Aorta (tissue), 5 donors: ENCODE measurements around the gene RALGAPA2. TPM values are rescaled to one million over a fixed set of nuclear protein-coding genes. Genes with fewer than 3 reads are reported as not detected.

ENCODE experiments used
- ATAC-seq: fragments of 200-7000 bp; cut with Tn5 transposase; one replicate; pipeline ENCODE4 v1.9.1; 2022; ENCODE audit warnings: moderate library complexity; ENCODE audit not compliant: low FRiP score
- DNase-seq, 2 donors: peaks; one replicate each; pipeline ENCODE4 v3.0.0-alpha.2; 2020
- H3K27ac ChIP-seq, 2 donors: one replicate each; pipeline ENCODE4 v1.5.1; 2013; ENCODE audit warnings: low read length in 2 of 2, mild to moderate bottlenecking in 2 of 2, moderate library complexity in 2 of 2, control low read depth in 1 of 2, inconsistent platforms in 1 of 2, low read depth in 1 of 2
- H3K27me3 ChIP-seq, 2 donors: one replicate each; pipeline ENCODE4 v1.6.1; 2013; ENCODE audit warnings: control low read depth in 1 of 2, low read length in 1 of 2, mild to moderate bottlenecking in 1 of 2, moderate library complexity in 1 of 2; ENCODE audit not compliant: insufficient read depth in 2 of 2, control insufficient read depth in 1 of 2
- H3K36me3 ChIP-seq, 2 donors: one replicate each; pipeline ENCODE4 v1.6.1; 2013; ENCODE audit warnings: control low read depth in 1 of 2, low read length in 1 of 2, mild to moderate bottlenecking in 1 of 2; ENCODE audit not compliant: insufficient read depth in 2 of 2, control insufficient read depth in 1 of 2
- H3K4me1 ChIP-seq, 2 donors: one replicate each; pipeline ENCODE4 v1.6.1; 2013; ENCODE audit warnings: low read length in 2 of 2, control low read depth in 1 of 2, mild to moderate bottlenecking in 1 of 2, moderate library complexity in 1 of 2; ENCODE audit not compliant: insufficient read depth in 2 of 2, control insufficient read depth in 1 of 2
- H3K4me3 ChIP-seq, 2 donors: one replicate each; pipeline ENCODE4 v1.5.1; 2013; ENCODE audit warnings: low read length in 2 of 2, control low read depth in 1 of 2, mild to moderate bottlenecking in 1 of 2
- H3K9me3 ChIP-seq: one replicate; pipeline ENCODE4 v1.6.1; 2013; ENCODE audit warnings: mild to moderate bottlenecking, low read length; ENCODE audit not compliant: control insufficient read depth
- WGBS, 2 donors: extraction: QIAGEN DNeasy Blood & Tissue Kit; methylation state at CpG; one replicate each; pipeline ENCODE4 v1.1.7; 2013; 5-methylcytosine and 5-hydroxymethylcytosine counted together
- intact Hi-C, 2 donors: fragments of 100-400 bp; cut with DNase I; formaldehyde crosslinking; loops; one replicate each; pipeline versions ENCODE4 v1.14.2 to v1.15.0; 2022
- polyA plus RNA-seq, 2 donors: library from polyadenylated mRNA; stranded (reverse); fragments of 200-250 nt; gene quantifications; one replicate each; pipeline ENCODE4 v1.2.3, GENCODE V29; 2013
- total RNA-seq, 2 donors: library from RNA; stranded (reverse); fragmentation: NEBNext Ultra II Directional; extraction: Animal tissue kit (Norgen Biotek cat#: 25700); gene quantifications; one replicate each; pipeline ENCODE4 v1.2.1, GENCODE V29; 2021
- donor health status: healthy with polysubstance abuse.
- donor health status: Bipolar disorder and iron deficiency.
- donor health status: DM: no; HTN: no; CAD: no.
- donor health status: DM: no; HTN: no; CAD: no.
- donor health status: DM: yes; HTN: yes; CAD: no.

RALGAPA2 gene
- total and polyA plus RNA-seq, 4 donors: 2.2 to 62.3 (median 19.2) TPM

DNA sequence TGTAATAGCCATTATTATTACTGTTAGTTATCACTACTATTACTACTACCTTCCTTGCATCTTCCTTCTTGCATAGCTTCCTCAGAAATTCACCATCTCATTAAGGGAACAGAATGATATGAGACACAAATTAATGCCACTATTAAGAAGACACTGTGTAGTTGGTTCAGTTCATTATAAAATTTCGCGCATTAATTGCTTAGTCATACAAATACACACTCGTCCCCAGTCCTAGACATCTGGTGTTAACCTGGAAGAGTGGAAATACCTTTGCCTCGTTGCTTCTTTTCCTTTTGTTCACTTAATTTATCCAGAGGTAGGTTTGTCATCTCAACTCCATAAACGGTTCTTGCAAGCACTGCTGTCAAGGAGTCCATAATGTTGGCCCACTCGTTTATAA lies 107.5 kb downstream of the RALGAPA2 start:
- H3K27ac ChIP-seq: no peak overlapping the region
- no peak for DNase-seq
- H3K36me3 ChIP-seq: no peaks in the 10 kb centered on the region
- WGBS, 2 donors: 87 to 91% methylated on average over 6 of the region's 6 CpGs
- ATAC-seq: no peak
- no peaks in the 10 kb centered on the region for H3K4me1 ChIP-seq
- no peak overlapping the region for H3K4me3 ChIP-seq
- intact Hi-C loops: no loop called here
- no peaks in the 10 kb centered on the region for H3K27me3 ChIP-seq
- H3K9me3 ChIP-seq: no peaks in the 10 kb centered on the region

DNA sequence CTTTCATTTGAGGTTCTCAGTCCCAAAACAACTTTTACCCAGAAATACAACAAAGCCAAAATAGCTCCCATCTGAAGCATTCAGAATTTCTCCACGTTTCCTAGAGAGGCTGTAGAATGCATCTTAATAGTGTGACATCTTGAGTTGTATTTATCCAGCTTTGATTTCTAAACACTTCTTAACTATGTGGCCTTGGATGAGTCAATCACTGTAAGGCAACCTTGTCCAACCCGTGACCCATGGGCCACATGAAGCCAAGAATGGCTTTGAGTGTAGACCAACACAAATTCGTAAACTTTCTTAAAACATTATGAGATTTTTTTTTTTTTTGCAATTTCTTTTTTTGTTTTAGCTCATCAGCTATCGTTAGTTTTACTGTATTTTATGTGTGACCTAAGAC lies 108.1 kb downstream of the RALGAPA2 start:
- no peak for DNase-seq
- 89 to 93% methylated on average over 4 of the region's 4 CpGs for WGBS, 2 donors
- Histone ChIP-seq H3K36me3 (no peaks in the 10 kb centered on the region), H3K27me3 (no peaks in the 10 kb centered on the region), H3K27ac (no peak overlapping the region), H3K9me3 (no peaks in the 10 kb centered on the region), H3K4me1 (no peaks in the 10 kb centered on the region), H3K4me3 (no peak overlapping the region)
- intact Hi-C loops: no loop called here
- no peak for ATAC-seq

DNA sequence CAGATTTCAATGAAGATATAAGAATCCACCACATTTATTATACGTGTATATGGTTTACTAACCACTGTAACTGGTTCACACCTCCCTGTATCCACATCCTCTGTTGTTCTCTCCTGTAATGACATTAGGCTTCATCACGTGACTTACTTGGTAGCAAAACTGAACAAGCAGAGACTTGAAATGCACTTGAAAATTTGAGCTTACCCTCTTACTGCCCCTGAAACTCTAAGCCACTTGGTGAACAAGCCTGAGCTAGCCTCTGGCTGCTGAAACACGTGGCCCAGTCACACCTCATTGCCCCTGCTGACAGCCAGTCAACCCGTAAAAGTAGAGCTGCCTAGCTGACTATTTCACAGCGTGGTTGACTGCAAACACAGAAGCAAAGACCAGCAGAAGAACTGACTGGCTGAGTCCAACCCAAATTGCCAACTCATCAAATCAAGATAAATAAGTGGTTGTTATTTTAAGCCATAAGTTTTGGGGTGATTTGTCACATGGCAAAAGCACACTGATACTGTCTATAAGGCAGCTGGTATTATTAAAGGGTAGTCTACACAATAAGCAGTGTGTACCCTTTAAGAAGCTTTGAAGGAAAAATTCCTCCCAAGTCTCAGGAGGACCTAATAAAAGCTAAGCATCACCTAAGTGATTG lies 109.0 kb downstream of the RALGAPA2 start:
- DNase-seq (no peak), ATAC-seq (no peak)
- intact Hi-C loops: no loop called here
- Histone ChIP-seq H3K4me1 (no peaks in the 10 kb centered on the region), H3K4me3 (no peak overlapping the region), H3K9me3 (no peaks in the 10 kb centered on the region), H3K27me3 (no peaks in the 10 kb centered on the region), H3K36me3 (no peaks in the 10 kb centered on the region), H3K27ac (no peak overlapping the region)
- WGBS, 2 donors: 76 to 77% methylated on average over 5 of the region's 5 CpGs

DNA sequence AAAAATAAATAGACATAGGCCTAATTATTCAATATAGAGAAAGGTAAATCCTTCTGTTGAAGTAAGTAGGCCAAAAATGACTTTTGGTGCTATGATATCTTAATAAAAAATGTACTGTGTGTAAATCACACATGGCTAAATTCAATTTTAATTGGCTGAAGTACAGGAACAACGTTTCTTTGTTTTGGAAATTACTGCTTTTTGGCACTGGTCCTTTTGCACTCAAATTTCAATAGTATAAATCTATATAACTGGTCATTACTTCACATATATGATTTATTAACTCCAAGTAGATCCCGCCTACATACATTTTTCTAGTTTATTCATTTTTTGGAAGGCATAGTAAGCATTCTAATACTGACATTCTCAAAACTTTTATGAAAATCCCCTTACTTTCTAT lies 114.5 kb downstream of the RALGAPA2 start:
- no peak overlapping the region for H3K4me3 ChIP-seq
- WGBS, 2 donors: 47 to 51% methylated on average over 2 of the region's 2 CpGs
- H3K27me3 ChIP-seq: no peaks in the 10 kb centered on the region
- no peaks in the 10 kb centered on the region for H3K9me3 ChIP-seq
- H3K36me3 ChIP-seq: no peaks in the 10 kb centered on the region
- ATAC-seq: no peak
- intact Hi-C loops: no loop called here
- no peaks in the 10 kb centered on the region for H3K4me1 ChIP-seq
- no peak overlapping the region for H3K27ac ChIP-seq
- no peak for DNase-seq

DNA sequence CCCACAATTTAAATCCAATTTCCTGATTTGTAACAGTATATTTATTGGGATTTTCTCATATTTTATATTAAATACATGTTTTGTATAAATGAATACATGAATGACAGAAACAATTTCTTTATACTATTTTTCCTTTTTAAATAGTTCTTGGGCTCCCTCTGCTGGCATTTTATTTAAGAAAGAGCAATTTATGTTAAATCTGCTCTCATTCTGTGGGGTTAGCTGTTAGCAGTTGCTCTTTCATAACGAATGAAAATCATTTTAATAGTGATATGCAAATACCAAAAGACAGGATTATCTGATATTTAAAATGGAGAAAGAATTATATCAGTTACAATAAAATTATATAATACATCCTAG lies 118.3 kb downstream of the RALGAPA2 start:
- intact Hi-C loops: no loop called here
- H3K4me3 ChIP-seq: no peak overlapping the region
- no peaks in the 10 kb centered on the region for H3K27me3 ChIP-seq
- peaks cover 0 to 1% of the 10 kb centered on the region in 2 donors for H3K36me3 ChIP-seq
- DNase-seq (no peak), ATAC-seq (no peak)
- WGBS, 2 donors: 45 to 51% methylated on average over 1 of the region's 1 CpG
- no peak overlapping the region for H3K27ac ChIP-seq
- no peaks in the 10 kb centered on the region for H3K9me3 ChIP-seq
- H3K4me1 ChIP-seq: no peaks in the 10 kb centered on the region

DNA sequence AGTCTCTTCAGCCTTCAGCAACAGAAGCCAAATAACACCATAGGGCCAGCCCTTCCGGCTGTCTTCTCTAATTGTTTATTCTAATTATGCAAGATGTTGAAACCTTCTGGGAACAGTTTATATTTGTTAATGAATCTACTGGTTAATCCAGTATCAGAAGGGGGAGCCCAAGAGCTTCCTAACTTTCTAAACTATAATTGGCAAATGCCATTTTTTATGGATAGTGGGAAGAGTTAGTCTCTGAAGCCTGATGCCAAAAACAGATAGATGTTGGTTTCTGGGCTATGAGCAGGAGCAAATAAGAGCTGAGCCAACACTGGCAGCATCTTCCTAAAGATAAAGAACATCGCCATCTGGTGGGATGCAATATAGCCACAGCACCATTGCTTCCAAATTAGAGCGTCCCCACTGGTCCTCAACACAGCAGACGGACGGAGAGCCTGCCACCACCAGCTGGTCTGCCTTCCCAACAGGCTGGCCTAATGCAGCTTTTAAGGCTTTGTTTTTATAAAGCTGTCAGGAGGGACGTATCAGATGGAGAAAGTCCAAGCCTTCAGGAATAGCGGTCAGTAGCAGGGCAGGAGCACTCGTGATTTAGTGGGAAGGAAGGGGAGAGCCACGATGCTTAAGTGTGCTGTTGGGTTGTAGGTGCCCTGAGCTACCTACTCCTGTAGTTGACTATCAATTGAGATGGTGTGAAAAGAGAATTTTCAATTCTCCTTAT lies 118.8 kb downstream of the RALGAPA2 start:
- H3K27me3 ChIP-seq: no peaks in the 10 kb centered on the region
- intact Hi-C loops: no loop called here

DNA sequence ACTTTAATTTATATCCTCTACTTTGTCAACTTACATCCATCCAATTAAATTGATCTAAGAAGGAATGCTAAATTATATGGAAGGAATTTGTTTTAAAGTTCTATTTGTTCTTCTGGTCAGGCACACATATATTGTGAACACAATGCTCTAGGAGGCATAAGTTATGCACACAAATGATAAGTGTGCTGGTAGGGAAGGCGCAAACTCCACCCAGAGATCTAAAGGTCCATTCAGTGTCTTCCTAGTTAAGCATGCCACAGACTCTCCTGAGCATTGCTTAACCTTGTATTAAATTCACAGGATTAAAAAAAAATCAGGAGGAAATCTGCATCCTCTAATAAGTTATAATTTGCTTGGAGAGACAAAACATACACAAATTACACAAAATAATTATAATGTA lies 127.3 kb downstream of the RALGAPA2 start:
- no peaks in the 10 kb centered on the region for H3K9me3 ChIP-seq
- no peak overlapping the region for H3K4me3 ChIP-seq
- 100% methylated on average over 1 of the region's 1 CpG for WGBS, 2 donors
- intact Hi-C loops: no loop called here
- ATAC-seq (no peak), DNase-seq (no peak)
- no peak overlapping the region for H3K27ac ChIP-seq
- no peaks in the 10 kb centered on the region for H3K4me1 ChIP-seq
- peaks cover 2 to 6% of the 10 kb centered on the region in 2 donors for H3K36me3 ChIP-seq
- no peaks in the 10 kb centered on the region for H3K27me3 ChIP-seq

More for the DNA sequence above, 118.8 kb downstream of the RALGAPA2 start:
- Histone ChIP-seq H3K27ac (no peak overlapping the region), H3K4me1 (no peaks in the 10 kb centered on the region), H3K36me3 (peaks cover 0 to 1% of the 10 kb centered on the region in 2 donors), H3K4me3 (no peak overlapping the region), H3K9me3 (no peaks in the 10 kb centered on the region)
- ATAC-seq: peak; percentile 67
- no peak for DNase-seq
- WGBS, 2 donors: 28 to 34% methylated on average over 9 of the region's 9 CpGs

DNA sequence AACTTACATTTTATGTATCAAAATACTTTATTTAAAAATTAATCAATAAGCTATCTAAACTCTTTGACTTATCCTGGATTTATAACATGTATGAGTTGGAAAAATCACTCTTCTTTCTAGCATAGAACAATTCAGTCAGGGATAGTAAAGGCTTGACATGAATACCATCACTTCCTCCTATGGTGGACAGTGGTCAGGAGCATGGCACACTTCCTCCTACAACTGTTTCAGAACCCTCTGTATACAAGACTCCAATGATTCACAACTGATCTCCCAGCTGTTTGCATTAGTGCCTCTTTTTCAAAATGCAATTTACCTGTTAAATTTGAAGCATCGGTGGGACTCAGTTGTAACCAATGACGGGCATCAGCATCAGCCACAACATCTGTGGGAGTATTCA lies 129.7 kb downstream of the RALGAPA2 start:
- Histone ChIP-seq H3K27me3 (no peaks in the 10 kb centered on the region), H3K36me3 (peaks cover 2 to 6% of the 10 kb centered on the region in 2 donors), H3K4me3 (no peak overlapping the region), H3K9me3 (no peaks in the 10 kb centered on the region), H3K27ac (no peak overlapping the region), H3K4me1 (no peaks in the 10 kb centered on the region)
- intact Hi-C loops: no loop called here
- ATAC-seq (no peak), DNase-seq (no peak)
- 96 to 98% methylated on average over 2 of the region's 2 CpGs for WGBS, 2 donors

DNA sequence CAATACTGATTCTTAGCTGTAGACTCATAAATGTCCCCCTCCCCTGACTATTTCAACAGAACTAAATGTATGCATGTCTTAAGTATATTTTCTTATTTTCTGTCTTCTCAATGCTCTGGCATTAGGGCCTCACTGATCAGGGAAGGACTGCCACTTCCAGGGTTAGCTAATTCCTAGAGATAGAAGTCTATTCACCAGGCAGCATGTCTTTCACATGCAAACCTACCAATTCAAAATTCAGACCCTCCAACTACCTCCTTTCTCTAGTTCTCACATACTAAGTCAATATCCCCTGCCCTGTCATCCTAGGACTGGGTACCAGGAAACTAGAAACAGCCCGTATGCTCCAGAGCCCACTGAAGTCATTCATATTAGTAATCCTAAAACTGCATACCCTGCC lies 132.3 kb downstream of the RALGAPA2 start:
- no peak overlapping the region for H3K4me3 ChIP-seq
- ATAC-seq (no peak), DNase-seq (no peak)
- 85 to 96% methylated on average over 1 of the region's 1 CpG for WGBS, 2 donors
- no peaks in the 10 kb centered on the region for H3K4me1 ChIP-seq
- no peak overlapping the region for H3K27ac ChIP-seq
- no peaks in the 10 kb centered on the region for H3K27me3 ChIP-seq
- no peaks in the 10 kb centered on the region for H3K9me3 ChIP-seq
- intact Hi-C loops: no loop called here
- peaks cover 0 to 6% of the 10 kb centered on the region in 2 donors for H3K36me3 ChIP-seq
